Sigmoid colon (tissue), 7 donors: ENCODE data around the gene HERPUD2. TPM values are rescaled to one million over a fixed set of nuclear protein-coding genes. Genes with fewer than 3 reads are reported as not detected.
A peak's percentile ranks its signal among the peaks of the same experiment; 100 is the strongest.

Source experiments
- DNase-seq: peaks from one replicate; pipeline ENCODE4 v3.0.0-alpha.2; 2019
- H3K27ac ChIP-seq, 4 donors: fragments of 200-600 bp; sonication (generic); one replicate each; pipeline ENCODE4 v1.5.1; 2016 to 2019; ENCODE audit warnings: mild to moderate bottlenecking in 1 of 4
- H3K27me3 ChIP-seq, 3 donors: fragments of 200-600 bp; sonication (generic); one replicate each; pipeline ENCODE4 v1.5.1; 2019; ENCODE audit warnings: mild to moderate bottlenecking in 1 of 3
- H3K36me3 ChIP-seq, 4 donors: fragments of 200-600 bp; sonication (generic); one replicate each; pipeline ENCODE4 v1.5.1; 2016 to 2019
- H3K4me1 ChIP-seq, 4 donors: fragments of 200-600 bp; sonication (generic); one replicate each; pipeline ENCODE4 v1.5.1; 2017 to 2019
- H3K4me3 ChIP-seq, 4 donors: fragments of 200-600 bp; sonication (generic); one replicate each; pipeline ENCODE4 v1.5.1; 2017 to 2019; ENCODE audit warnings: mild to moderate bottlenecking in 2 of 4, moderate library complexity in 1 of 4
- H3K9me3 ChIP-seq, 4 donors: fragments of 200-600 bp in 3 of 4; sonication (generic) in 3 of 4; one replicate each; pipeline versions ENCODE4 v1.5.1 to v1.6.1; 2013 to 2019
- EP300 ChIP-seq, 4 donors: sonication (generic); formaldehyde crosslinking; IDR thresholded peaks; one replicate each; pipeline ENCODE4 v1.6.1; 2017; ENCODE audit warnings: antibody characterized with exemption in 4 of 4
- POLR2A ChIP-seq, 2 donors: fragments of 450-650 bp; IDR thresholded peaks; one replicate each; pipeline ENCODE4 v1.6.1; 2016; ENCODE audit warnings: antibody characterized with exemption in 2 of 2, mild to moderate bottlenecking in 2 of 2, moderate library complexity in 2 of 2
- POLR2AphosphoS5 ChIP-seq, 4 donors: sonication (generic); formaldehyde crosslinking; IDR thresholded peaks; one replicate each; pipeline ENCODE4 v1.6.1; 2017; ENCODE audit warnings: antibody characterized with exemption in 4 of 4
- WGBS, 2 donors: extraction: QIAGEN DNeasy Blood & Tissue Kit; methylation state at CpG; one replicate each; pipeline ENCODE4 v1.1.7; 2013; 5-methylcytosine and 5-hydroxymethylcytosine counted together
- intact Hi-C: fragments of 100-400 bp; cut with DNase I; formaldehyde crosslinking; loops from one replicate; pipeline ENCODE4 v1.15.1; 2023
- polyA plus RNA-seq, 3 donors: library from polyadenylated mRNA; stranded (reverse); fragments of 200-250 nt; gene quantifications; one replicate each; pipeline ENCODE4 v1.2.3, GENCODE V29; 2013
- total RNA-seq, 4 donors: library from RNA; depleted of rRNA; stranded (reverse); fragments of >200 nt; gene quantifications; one replicate each; pipeline ENCODE4 v1.1.0, GENCODE V29; 2016
- TF ChIP-seq, protein P1 (sequence below), 4 experiments: fragments of 450-650 bp in 3 of 4; fragments of 200-600 bp in 1 of 4; IDR thresholded peaks; one replicate each; pipeline ENCODE4 v1.5.1; 2016 to 2019; ENCODE audit warnings: antibody characterized with exemption in 4 of 4, mild to moderate bottlenecking in 3 of 4, moderate library complexity in 2 of 4
- donor health status: healthy with polysubstance abuse.
- donor health status: Bipolar disorder and iron deficiency.
- donor health status: healthy.

Gene HERPUD2
- total and polyA plus RNA-seq, 7 donors, result 8.8 to 40.7 (median 21.7) TPM

DNA sequence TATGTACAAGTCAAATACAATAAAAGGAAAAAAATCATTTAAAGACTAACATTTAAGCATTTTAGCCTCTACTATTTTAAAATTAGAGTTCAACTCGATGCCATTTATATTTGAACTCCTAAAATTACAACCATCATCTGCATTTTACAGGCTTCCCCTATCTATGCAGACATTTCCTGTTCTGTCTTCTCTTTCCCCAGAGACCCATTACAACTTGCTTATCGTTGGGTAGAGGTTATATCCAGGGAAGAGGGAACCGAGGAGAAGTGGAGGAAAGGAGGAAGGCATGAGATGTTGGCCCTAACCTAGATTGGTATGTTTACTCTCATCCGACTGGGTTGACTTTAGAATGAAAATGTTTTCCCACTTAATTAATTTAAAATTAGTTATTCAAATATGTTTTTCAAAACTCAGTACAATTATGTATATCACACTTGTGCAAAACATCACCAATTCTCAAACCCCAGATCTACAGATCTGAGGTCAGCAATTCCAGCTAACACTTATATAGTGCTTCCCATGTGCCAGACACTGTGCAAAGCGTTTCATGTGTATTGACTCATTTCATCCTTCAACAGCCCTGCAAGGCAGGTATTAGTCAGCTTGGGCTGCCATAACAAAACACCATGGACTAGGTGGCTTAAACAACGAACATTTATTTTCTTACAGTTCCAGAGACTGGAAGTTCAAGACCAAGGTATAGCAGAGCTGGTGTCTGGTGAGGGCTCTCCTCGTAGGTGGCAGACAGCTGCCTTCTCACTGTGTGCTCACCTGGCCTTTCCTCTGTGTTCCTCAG, 27.3 kb upstream of the HERPUD2 start:
- Histone ChIP-seq H3K27me3 (no peaks in the 10 kb centered on the region), H3K36me3 (no peaks in the 10 kb centered on the region), H3K9me3 (no peaks in the 10 kb centered on the region), H3K27ac (no peak overlapping the region), H3K4me3 (no peak overlapping the region), H3K4me1 (peaks cover 0 to 28% (median 17%) of the 10 kb centered on the region in 4 donors)
- WGBS, 2 donors, result 55 to 69% methylated on average over 7 of the region's 7 CpGs
- intact Hi-C loops, result loop anchor here (10.0 kb wide), 1 partner anchor 403 kb away; no protein-coding TSS in a partner anchor
- no peak for DNase-seq
- TF ChIP-seq POLR2A (IDR thresholded peaks at IDR 0.05) (no peak), POLR2AphosphoS5 (IDR thresholded peaks at IDR 0.05) (no peak), EP300 (IDR thresholded peaks at IDR 0.05) (no peak)
- TF ChIP-seq, protein P1, sequence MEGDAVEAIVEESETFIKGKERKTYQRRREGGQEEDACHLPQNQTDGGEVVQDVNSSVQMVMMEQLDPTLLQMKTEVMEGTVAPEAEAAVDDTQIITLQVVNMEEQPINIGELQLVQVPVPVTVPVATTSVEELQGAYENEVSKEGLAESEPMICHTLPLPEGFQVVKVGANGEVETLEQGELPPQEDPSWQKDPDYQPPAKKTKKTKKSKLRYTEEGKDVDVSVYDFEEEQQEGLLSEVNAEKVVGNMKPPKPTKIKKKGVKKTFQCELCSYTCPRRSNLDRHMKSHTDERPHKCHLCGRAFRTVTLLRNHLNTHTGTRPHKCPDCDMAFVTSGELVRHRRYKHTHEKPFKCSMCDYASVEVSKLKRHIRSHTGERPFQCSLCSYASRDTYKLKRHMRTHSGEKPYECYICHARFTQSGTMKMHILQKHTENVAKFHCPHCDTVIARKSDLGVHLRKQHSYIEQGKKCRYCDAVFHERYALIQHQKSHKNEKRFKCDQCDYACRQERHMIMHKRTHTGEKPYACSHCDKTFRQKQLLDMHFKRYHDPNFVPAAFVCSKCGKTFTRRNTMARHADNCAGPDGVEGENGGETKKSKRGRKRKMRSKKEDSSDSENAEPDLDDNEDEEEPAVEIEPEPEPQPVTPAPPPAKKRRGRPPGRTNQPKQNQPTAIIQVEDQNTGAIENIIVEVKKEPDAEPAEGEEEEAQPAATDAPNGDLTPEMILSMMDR (IDR thresholded peaks at IDR 0.05), result no peak

DNA sequence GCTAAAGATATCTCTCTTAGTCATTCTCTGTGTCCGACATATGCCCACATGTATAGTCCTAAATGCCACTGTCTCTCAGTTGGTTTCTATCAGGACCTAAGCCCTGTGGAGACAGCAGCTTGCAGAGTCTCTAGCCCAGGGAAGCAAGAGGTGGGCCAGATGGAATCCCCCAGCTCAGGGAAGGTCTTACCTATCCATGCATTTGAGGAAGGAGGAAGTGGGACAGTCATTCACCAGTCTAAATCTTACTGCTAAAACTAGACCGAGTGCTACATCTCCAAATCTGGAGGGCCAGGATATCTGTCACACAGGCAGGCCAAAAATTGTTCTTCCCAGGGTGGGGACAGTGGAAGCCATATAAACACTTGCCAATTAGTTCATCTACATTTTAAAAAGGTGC, 26.4 kb upstream of the HERPUD2 start:
- Histone ChIP-seq H3K27me3 (no peaks in the 10 kb centered on the region), H3K27ac (peak overlapping the region in 1 of 4 donors; percentile 32), H3K4me3 (no peak overlapping the region), H3K4me1 (peaks cover 0 to 34% (median 24%) of the 10 kb centered on the region in 4 donors), H3K36me3 (no peaks in the 10 kb centered on the region), H3K9me3 (no peaks in the 10 kb centered on the region)
- DNase-seq, result no peak
- TF ChIP-seq POLR2AphosphoS5 (IDR thresholded peaks at IDR 0.05) (no peak), EP300 (IDR thresholded peaks at IDR 0.05) (no peak), POLR2A (IDR thresholded peaks at IDR 0.05) (no peak)
- TF ChIP-seq, protein P1 (IDR thresholded peaks at IDR 0.05), result no peak
- intact Hi-C loops, result loop anchor here (10.0 kb wide), 1 partner anchor 404 kb away; no protein-coding TSS in a partner anchor
- WGBS, 2 donors, result 84 to 93% methylated on average over 2 of the region's 2 CpGs

DNA sequence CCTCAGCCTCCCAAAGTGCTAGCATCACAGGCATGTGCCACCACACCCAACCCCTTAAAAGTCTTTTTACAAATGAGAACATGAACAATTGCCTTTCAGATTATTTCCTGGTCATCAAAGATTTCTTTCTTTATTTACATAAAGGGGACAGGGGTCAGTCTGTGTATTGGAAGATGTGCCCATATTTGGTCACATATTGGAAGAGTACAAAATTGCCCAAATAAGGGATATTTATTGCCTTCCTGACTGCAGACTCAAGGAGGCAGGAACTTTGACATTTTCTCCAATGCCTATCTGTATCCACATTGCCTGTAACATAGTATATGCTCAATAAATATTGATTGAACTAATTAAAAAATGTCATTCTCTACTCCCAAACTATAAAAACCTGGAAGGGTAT, 25.9 kb upstream of the HERPUD2 start:
- no peak for DNase-seq
- intact Hi-C loops, result loop anchor here (10.0 kb wide), 1 partner anchor 404 kb away; no protein-coding TSS in a partner anchor
- TF ChIP-seq POLR2AphosphoS5 (IDR thresholded peaks at IDR 0.05), result no peak
- TF ChIP-seq, protein P1 (IDR thresholded peaks at IDR 0.05), result no peak
- TF ChIP-seq EP300 (IDR thresholded peaks at IDR 0.05), result no peak
- TF ChIP-seq POLR2A (IDR thresholded peaks at IDR 0.05), result no peak
- Histone ChIP-seq H3K27ac (peak overlapping the region in 1 of 4 donors; percentile 32), H3K4me1 (peaks cover 0 to 38% (median 25%) of the 10 kb centered on the region in 4 donors), H3K36me3 (no peaks in the 10 kb centered on the region), H3K27me3 (no peaks in the 10 kb centered on the region), H3K9me3 (no peaks in the 10 kb centered on the region), H3K4me3 (no peak overlapping the region)

DNA sequence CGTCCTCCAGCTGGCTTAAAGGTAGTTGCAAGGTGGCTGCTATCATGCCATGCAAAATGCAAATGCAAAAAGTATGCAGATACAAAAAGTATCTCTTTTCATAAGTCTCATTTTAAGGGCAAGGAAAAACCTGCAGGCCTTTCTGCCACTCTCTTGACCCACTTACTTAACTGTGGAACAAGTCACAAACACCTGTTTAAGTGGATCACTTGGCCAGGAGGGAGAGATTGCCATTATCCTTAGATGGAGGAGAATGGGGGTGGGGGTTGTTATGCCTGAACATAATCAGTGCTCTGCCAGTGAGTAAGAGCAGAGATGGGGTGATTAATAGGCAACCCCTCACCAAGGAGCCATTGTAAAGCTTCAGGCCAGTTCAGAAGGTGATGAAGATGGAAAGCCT, 25.1 kb upstream of the HERPUD2 start:
- no peaks in the 10 kb centered on the region for H3K9me3 ChIP-seq
- no peak overlapping the region for H3K4me3 ChIP-seq
- H3K27me3 ChIP-seq, result no peaks in the 10 kb centered on the region
- intact Hi-C loops, result loop anchor here (10.0 kb wide), 1 partner anchor 405 kb away; no protein-coding TSS in a partner anchor
- whole genome bisulfite sequencing, 2 donors, result 96 to 98% methylated on average over 1 of the region's 1 CpG
- peak overlapping the region in 1 of 4 donors; percentile 32 for H3K27ac ChIP-seq
- H3K4me1 ChIP-seq, result peaks cover 0 to 45% (median 25%) of the 10 kb centered on the region in 4 donors
- TF ChIP-seq POLR2AphosphoS5 (IDR thresholded peaks at IDR 0.05), result no peak
- no peak for TF ChIP-seq POLR2A (IDR thresholded peaks at IDR 0.05)
- TF ChIP-seq EP300 (IDR thresholded peaks at IDR 0.05), result no peak
- H3K36me3 ChIP-seq, result no peaks in the 10 kb centered on the region
- no peak for DNase-seq

DNA sequence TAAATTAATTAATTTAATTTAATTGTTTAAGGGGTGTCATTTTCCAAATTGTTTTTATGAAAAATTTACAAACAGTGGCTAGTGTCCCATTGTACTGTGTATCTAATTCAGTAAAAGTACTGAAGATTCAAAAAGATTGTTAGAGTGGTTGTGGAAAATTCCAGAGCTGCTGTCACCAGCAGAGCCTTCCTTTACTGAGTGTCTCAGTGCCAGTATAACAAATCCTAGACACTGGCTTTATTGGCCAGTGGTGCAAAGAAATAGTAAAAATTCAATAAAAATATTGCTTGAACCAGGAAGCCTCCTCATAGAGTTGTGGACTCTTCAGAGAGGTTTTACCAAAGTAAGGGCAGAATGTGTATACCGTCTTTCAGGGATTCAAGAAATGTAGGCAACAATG, 23.1 kb upstream of the HERPUD2 start:
- no peaks in the 10 kb centered on the region for H3K27me3 ChIP-seq
- no peaks in the 10 kb centered on the region for H3K36me3 ChIP-seq
- H3K4me3 ChIP-seq, result no peak overlapping the region
- intact Hi-C loops, result loop anchor here (10.0 kb wide), 1 partner anchor 577 kb away; no protein-coding TSS in a partner anchor
- no peak for DNase-seq
- no peak for TF ChIP-seq EP300 (IDR thresholded peaks at IDR 0.05)
- TF ChIP-seq, protein P1 (IDR thresholded peaks at IDR 0.05), result no peak
- no peak for TF ChIP-seq POLR2AphosphoS5 (IDR thresholded peaks at IDR 0.05)
- no peak for TF ChIP-seq POLR2A (IDR thresholded peaks at IDR 0.05)
- peak overlapping the region in 2 of 4 donors; percentile 75 to 78 for H3K27ac ChIP-seq
- H3K4me1 ChIP-seq, result peaks cover 0 to 45% (median 25%) of the 10 kb centered on the region in 4 donors
- H3K9me3 ChIP-seq, result no peaks in the 10 kb centered on the region
- WGBS, 2 donors, result 94 to 96% methylated on average over 1 of the region's 1 CpG
